ENCODE results near the gene SBF2. TPM values are rescaled to one million over a fixed set of nuclear protein-coding genes. Genes with fewer than 3 reads are reported as not detected.

SBF2 gene
- total and polyA plus RNA-seq, 2 of the 13 experiments (the other 11 are each of a cell fraction or from before 2014, with no cell fraction given) = 24.0 to 45.8 TPM

GRCh38 chr11:9773524-9773923, 520.5 kb downstream of the SBF2 start (continued):
- TF ChIP-seq, protein P1, sequence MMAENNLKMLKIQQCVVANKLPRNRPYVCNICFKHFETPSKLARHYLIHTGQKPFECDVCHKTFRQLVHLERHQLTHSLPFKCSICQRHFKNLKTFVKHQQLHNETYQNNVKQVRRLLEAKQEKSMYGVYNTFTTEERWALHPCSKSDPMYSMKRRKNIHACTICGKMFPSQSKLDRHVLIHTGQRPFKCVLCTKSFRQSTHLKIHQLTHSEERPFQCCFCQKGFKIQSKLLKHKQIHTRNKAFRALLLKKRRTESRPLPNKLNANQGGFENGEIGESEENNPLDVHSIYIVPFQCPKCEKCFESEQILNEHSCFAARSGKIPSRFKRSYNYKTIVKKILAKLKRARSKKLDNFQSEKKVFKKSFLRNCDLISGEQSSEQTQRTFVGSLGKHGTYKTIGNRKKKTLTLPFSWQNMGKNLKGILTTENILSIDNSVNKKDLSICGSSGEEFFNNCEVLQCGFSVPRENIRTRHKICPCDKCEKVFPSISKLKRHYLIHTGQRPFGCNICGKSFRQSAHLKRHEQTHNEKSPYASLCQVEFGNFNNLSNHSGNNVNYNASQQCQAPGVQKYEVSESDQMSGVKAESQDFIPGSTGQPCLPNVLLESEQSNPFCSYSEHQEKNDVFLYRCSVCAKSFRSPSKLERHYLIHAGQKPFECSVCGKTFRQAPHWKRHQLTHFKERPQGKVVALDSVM (CRISPR knock-in tag; IDR thresholded peaks at IDR 0.05) = no peak
- no peak for TF ChIP-seq CREB1 (IDR thresholded peaks at IDR 0.05)
- TF ChIP-seq CREB1 (CRISPR knock-in tag; IDR thresholded peaks at IDR 0.05) = no peak

DNA sequence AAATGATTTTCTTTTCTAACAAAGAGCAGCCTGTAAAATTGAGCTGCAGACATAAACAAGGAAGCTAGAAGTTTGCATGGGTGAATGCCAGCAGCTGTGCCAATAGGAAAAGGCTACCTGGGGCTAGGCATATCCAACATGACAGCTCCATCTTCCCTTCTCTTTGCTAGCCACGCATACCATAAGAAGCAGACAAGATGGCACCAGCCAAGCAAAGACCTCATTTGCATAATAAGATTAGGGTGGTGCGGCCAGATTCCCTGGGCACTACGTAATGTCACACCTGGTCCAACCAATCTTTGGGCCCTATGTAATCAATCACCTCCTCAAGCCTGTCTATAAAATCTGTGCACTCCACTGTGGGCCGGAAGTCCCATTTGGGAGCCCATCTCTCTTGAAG, 521.8 kb downstream of the SBF2 start:
- Histone ChIP-seq H3K27me3 (ENCODE audit: control insufficient read depth in 1 of 2, insufficient read depth in 2 of 2, low read length in 2 of 2) (no peaks in the 10 kb centered on the region), H2AFZ (ENCODE audit: low read length) (no peak overlapping the region), H3K36me3 (replicated peaks in 1 of 2; ENCODE audit: control insufficient read depth in 1 of 2, insufficient read depth in 2 of 2, low read length in 2 of 2) (peaks cover 0 to 2% of the 10 kb centered on the region in 2 experiments; a peak in 2 of 5 replicates), H3K79me2 (ENCODE audit: insufficient read depth, low read length) (peaks cover 2% of the 10 kb centered on the region), H3K4me1 (ENCODE audit: insufficient read depth, low read length) (no peaks in the 10 kb centered on the region), H3K9ac (ENCODE audit: insufficient read depth, low read depth, low read length) (no peak overlapping the region), H3K4me2 (ENCODE audit: low read depth, low read length) (no peak overlapping the region), H4K20me1 (ENCODE audit: insufficient read depth, low read length) (no peaks in the 10 kb centered on the region), H3K27ac (ENCODE audit: extremely low read length, insufficient read depth, low read length) (no peak overlapping the region), H3K9me3 (ENCODE audit: low read length) (no peaks in the 10 kb centered on the region), H3K4me3 (replicated peaks in 1 of 3; ENCODE audit: insufficient read depth in 1 of 3, low read depth in 2 of 3, low read length in 3 of 3) (no peak overlapping the region)
- no TSS peak for BruUV-seq (replicated peaks)
- no peak for ATAC-seq
- WGBS (ENCODE audit: low lambda C conversion rate) = 98% methylated on average over 4 of the region's 4 CpGs
- in situ Hi-C loops (cut with HindIII; ENCODE audit: extremely low pct_ligation_motif_present, low pct_unique_long_range_greater_than_20kb) (no loop called here), intact Hi-C loops (cut with micrococcal nuclease; ENCODE audit: unreplicated experiment) (no loop called here)
- no peak for FAIRE-seq
- CTCF ChIA-PET (ENCODE audit: low intra/inter-chr PET ratio, low total read pairs) = no interaction called here
- POLR2A ChIA-PET = interaction anchor here (1.0 kb wide), 1 partner anchor 13 kb away, joined by 3 read pairs; no protein-coding TSS in a partner anchor
- no peak for DNase-seq (ENCODE audit: low spot score)
- no peak for TF ChIP-seq HNRNPH1 (optimal IDR thresholded peaks at IDR 0.05; ENCODE audit: low read depth, low read length)
- TF ChIP-seq ELF1 (CRISPR knock-in tag; IDR thresholded peaks at IDR 0.05) = no peak
- TF ChIP-seq XRCC5 (optimal IDR thresholded peaks at IDR 0.05; ENCODE audit: low read length) = no peak
- TF ChIP-seq ZSCAN25 (CRISPR knock-in tag; IDR thresholded peaks at IDR 0.05) = no peak
- TF ChIP-seq ZNF496 (CRISPR knock-in tag; IDR thresholded peaks at IDR 0.05; ENCODE audit: insufficient replicate concordance) = no peak
- TF ChIP-seq PTBP1 (IDR thresholded peaks at IDR 0.05; ENCODE audit: low read depth, low read length, poor library complexity, severe bottlenecking) = no peak
- TF ChIP-seq HNRNPUL1 (IDR thresholded peaks at IDR 0.05; ENCODE audit: low read depth, low read length) = no peak
- no peak for TF ChIP-seq ZNF747 (CRISPR knock-in tag; IDR thresholded peaks at IDR 0.05; ENCODE audit: borderline replicate concordance)
- no peak for TF ChIP-seq ZMYM2 (CRISPR knock-in tag; IDR thresholded peaks at IDR 0.05)
- TF ChIP-seq, protein P2, sequence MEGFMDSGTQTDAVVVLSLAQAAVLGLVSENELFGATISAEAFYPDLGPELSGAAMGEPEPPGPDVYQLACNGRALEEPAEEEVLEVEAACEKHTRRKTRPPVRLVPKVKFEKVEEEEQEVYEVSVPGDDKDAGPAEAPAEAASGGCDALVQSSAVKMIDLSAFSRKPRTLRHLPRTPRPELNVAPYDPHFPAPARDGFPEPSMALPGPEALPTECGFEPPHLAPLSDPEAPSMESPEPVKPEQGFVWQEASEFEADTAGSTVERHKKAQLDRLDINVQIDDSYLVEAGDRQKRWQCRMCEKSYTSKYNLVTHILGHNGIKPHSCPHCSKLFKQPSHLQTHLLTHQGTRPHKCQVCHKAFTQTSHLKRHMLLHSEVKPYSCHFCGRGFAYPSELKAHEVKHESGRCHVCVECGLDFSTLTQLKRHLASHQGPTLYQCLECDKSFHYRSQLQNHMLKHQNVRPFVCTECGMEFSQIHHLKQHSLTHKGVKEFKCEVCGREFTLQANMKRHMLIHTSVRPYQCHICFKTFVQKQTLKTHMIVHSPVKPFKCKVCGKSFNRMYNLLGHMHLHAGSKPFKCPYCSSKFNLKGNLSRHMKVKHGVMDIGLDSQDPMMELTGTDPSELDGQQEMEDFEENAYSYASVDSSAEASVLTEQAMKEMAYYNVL (CRISPR knock-in tag; IDR thresholded peaks at IDR 0.05; ENCODE audit: borderline replicate concordance) = no peak
- no peak for TF ChIP-seq RAD21 (CRISPR knock-in tag; IDR thresholded peaks at IDR 0.05)
